Stimulated activated CD4-positive, alpha-beta T cell treated with anti-CD3 and anti-CD28 coated beads, TNF-alpha, amount 100 ng/mL, for 4 hours (primary cell): ENCODE measurements around the gene PTGDS.

ENCODE experiments used
- DNase-seq, 3 experiments: peaks; one replicate each; pipeline ENCODE4 v3.0.0-alpha.2; 2020; ENCODE audit warnings: low read depth in 3 of 3

PTGDS gene

GRCh38 chr9:136957901-136958300 is 19.4 kb upstream of the PTGDS start:
- no peak for DNase-seq

- no peak for DNase-seq
Measured at GRCh38 chr9:136958473-136958872, 18.8 kb upstream of the PTGDS start.

GRCh38 chr9:136958898-136959850 is 18.1 kb upstream of the PTGDS start:
- no peak for DNase-seq

- no peak for DNase-seq
Measured at GRCh38 chr9:136960212-136960937, 16.9 kb upstream of the PTGDS start.

GRCh38 chr9:136960938-136961275 is 16.4 kb upstream of the PTGDS start:
- no peak for DNase-seq

- DNase-seq = no peak
Measured at GRCh38 chr9:136961279-136962065, 15.8 kb upstream of the PTGDS start.

GRCh38 chr9:136962163-136962562 is 15.1 kb upstream of the PTGDS start:
- DNase-seq = no peak

GRCh38 chr9:136962701-136963248 is 14.5 kb upstream of the PTGDS start:
- DNase-seq = no peak

- no peak for DNase-seq
Measured at GRCh38 chr9:136963341-136963740, 14.0 kb upstream of the PTGDS start.

GRCh38 chr9:136963751-136964150 is 13.6 kb upstream of the PTGDS start:
- DNase-seq = no peak

GRCh38 chr9:136964171-136964689 is 13.1 kb upstream of the PTGDS start:
- no peak for DNase-seq

- DNase-seq = no peak
Measured at GRCh38 chr9:136964833-136965422, 12.4 kb upstream of the PTGDS start.

GRCh38 chr9:136965771-136966484 is 11.4 kb upstream of the PTGDS start:
- no peak for DNase-seq

GRCh38 chr9:136968333-136969127 is 8.8 kb upstream of the PTGDS start:
- DNase-seq = no peak

- no peak for DNase-seq
Measured at GRCh38 chr9:136969150-136969549, 8.2 kb upstream of the PTGDS start.

GRCh38 chr9:136969774-136970173 is 7.5 kb upstream of the PTGDS start:
- no peak for DNase-seq

- no peak for DNase-seq
Measured at GRCh38 chr9:136970361-136970760, 6.9 kb upstream of the PTGDS start.

- no peak for DNase-seq
Measured at GRCh38 chr9:136971746-136972145, 5.6 kb upstream of the PTGDS start.

GRCh38 chr9:136972335-136972734 is 5.0 kb upstream of the PTGDS start:
- no peak for DNase-seq

- no peak for DNase-seq
Measured at GRCh38 chr9:136972743-136973142, 4.6 kb upstream of the PTGDS start.
